ENCODE results near the gene BUB1B.

GRCh38 chr15:40115670-40116093, 45.2 kb upstream of the BUB1B start:
- TF ChIP-seq CTCF (IDR thresholded peaks at IDR 0.05) (no peak), POLR2AphosphoS5 (IDR thresholded peaks at IDR 0.05) (no peak), POLR2A (IDR thresholded peaks at IDR 0.05) (no peak)

Measured in transverse colon (tissue), 4 donors.